Fibroblast of villous mesenchyme (primary cell): ENCODE results near the gene CAMSAP1. TPM values are rescaled to one million over a fixed set of nuclear protein-coding genes. Genes with fewer than 3 reads are reported as not detected.

Source experiments
- DNase-seq: peaks from one replicate; pipeline ENCODE4 v3.0.0-alpha.2; 2010; ENCODE audit warnings: low read depth
- H3K4me3 ChIP-seq: 2 replicates; pipeline ENCODE4 v1.5.1; 2011; ENCODE audit warnings: low read depth, mild to moderate bottlenecking, low read length
- total RNA-seq: library from RNA; depleted of rRNA; stranded (reverse); fragments of >200 nt; gene quantifications from 2 replicates; pipeline ENCODE4 v1.2.3, GENCODE V29; 2012
- TF ChIP-seq, protein P1 (sequence below): IDR thresholded peaks from 2 replicates; pipeline ENCODE4 v1.5.1; 2012; ENCODE audit warnings: low read depth, mild to moderate bottlenecking, low read length; ENCODE audit not compliant: insufficient read depth

The CAMSAP1 gene
- total RNA-seq, 1 donor: 23.7 TPM

DNA sequence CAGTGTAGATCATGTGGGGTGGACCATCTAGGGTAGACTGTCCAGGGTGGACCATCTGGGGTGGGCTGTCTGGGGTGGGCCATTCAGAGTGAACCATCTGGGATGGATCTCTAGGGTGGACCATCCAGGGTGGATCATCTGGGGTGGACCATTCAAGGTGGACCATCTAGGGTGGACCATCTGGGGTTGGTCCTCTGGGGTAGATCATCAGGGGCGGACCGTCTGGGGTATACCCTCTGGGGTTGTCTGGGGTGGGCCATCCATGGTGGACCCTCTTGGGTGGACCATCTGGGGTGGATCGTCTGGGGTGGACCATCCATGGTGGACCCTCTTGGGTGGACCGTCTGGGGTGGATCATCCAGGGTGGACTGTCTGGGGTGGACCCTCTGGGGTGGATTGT lies 141.1 kb downstream of the CAMSAP1 start:
- TF ChIP-seq, protein P1, sequence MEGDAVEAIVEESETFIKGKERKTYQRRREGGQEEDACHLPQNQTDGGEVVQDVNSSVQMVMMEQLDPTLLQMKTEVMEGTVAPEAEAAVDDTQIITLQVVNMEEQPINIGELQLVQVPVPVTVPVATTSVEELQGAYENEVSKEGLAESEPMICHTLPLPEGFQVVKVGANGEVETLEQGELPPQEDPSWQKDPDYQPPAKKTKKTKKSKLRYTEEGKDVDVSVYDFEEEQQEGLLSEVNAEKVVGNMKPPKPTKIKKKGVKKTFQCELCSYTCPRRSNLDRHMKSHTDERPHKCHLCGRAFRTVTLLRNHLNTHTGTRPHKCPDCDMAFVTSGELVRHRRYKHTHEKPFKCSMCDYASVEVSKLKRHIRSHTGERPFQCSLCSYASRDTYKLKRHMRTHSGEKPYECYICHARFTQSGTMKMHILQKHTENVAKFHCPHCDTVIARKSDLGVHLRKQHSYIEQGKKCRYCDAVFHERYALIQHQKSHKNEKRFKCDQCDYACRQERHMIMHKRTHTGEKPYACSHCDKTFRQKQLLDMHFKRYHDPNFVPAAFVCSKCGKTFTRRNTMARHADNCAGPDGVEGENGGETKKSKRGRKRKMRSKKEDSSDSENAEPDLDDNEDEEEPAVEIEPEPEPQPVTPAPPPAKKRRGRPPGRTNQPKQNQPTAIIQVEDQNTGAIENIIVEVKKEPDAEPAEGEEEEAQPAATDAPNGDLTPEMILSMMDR: no peak
- DNase-seq: no peak
- H3K4me3 ChIP-seq: no peak overlapping the region

DNA sequence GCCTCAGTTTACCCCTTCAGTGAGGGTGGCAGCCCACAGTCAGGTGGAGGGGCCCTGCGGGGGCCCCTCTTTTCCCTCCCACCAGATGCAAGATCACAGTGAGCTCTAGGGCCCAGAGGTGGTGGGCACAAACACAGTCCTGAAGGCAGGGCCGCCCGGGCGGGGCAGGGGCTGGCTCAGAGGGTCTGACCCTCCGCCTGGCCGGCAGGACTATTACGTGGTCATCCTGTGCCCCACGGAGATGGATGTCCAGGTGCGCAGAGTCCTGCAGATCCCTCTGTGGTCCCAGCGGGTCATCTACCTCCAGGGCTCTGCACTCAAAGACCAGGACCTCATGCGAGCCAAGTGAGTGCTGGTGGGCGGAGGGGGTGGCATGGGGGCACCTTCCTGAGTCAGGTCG lies 141.9 kb downstream of the CAMSAP1 start:
- DNase-seq: no peak
- TF ChIP-seq, protein P1: no peak
- H3K4me3 ChIP-seq: no peak overlapping the region

DNA sequence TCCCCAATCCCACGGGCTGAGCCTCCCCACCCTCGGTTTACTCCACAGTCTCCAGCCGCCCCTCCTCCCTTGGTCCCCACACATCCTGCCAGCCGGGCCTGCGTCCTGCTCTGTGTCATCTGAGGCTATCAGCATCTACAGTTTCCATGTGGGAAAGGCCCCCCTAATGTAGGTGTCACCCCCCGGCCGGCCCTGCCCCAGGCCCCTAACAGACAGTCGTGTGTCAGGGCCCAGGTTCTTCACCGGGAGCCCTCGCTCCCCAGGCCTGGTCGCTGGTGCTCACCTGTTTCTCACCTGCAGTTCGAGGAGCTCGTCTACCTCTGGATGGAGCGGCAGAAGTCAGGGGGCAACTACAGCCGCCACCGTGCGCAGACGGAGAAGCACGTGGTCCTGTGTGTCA lies 142.6 kb downstream of the CAMSAP1 start:
- no peak for DNase-seq
- H3K4me3 ChIP-seq: no peak overlapping the region
- TF ChIP-seq, protein P1: no peak

DNA sequence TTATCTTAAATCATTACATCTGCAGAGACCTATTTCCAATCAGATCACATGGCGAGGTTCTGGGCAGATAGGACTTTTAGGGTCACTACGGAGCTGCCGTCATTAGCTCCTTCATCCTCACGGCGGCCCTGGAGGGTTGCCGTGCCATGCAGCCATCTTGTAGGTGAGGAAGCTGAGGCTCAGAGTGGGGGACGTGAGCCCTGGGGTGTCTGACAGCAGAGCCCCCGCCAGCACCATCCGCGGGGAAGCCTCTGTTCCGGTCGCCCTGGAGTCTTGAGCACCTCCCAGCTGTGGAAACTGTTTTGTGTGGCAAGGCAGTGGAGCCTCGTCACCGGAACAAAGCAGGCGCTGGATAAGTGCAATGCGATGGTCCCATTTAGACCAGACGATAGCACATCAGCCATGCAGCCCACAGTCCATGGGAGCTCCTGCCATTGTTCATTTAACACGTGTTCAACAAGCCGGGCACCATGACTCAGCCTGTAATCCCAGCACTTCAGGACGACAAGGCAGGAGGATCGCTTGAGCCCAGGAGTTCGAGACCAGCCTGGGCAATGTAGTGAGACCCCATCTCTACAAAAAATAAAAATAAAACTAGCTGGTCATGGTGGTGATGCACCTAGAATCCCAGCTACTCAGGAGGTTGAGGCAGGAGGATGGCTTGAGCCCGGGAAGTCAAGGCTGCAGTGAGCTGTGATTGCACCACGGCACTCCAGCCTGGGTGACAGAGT lies 143.5 kb downstream of the CAMSAP1 start:
- TF ChIP-seq, protein P1: no peak
- H3K4me3 ChIP-seq: no peak overlapping the region
- no peak for DNase-seq

DNA sequence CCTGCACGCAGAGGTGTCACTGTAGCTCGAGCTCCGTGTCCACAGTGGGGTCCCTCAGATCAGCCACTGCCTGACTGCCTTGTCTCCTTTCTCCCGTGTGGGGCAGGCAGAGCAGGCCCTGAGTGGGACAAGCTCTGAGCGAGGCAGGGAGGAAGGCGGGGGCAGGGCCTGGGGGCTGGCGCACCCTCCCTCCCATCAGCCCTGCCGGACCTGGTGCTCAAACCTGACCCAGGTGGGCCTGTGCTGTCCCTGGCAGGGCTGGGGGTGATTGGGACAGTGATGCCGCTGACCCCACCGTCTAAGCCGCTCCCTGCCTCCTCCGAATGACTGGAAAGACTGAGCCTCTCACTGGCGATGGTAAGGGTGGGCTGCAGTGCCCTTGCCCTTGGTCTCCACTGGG lies 144.4 kb downstream of the CAMSAP1 start:
- H3K4me3 ChIP-seq: no peak overlapping the region
- TF ChIP-seq, protein P1: no peak
- DNase-seq: no peak

DNA sequence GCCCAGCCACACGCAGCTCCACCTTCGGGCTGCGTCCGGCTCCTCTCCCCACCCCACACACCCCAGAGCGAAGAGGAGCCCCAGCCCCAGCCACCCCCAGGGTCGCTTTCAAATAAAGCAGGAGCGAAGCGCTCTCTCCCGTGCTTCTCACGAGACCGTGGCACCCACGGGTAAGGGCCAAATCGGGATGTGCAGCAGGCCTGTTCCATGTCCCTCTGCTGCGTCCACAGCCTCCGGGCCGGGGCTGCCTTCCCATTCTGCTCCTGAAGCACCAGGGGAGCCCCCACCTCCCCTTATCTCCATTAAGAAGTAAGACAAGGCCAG lies 145.5 kb downstream of the CAMSAP1 start:
- TF ChIP-seq, protein P1: no peak
- no peak for DNase-seq
- no peak overlapping the region for H3K4me3 ChIP-seq
